ENCODE results near the gene SUPT7L.
"Not testable (repeated sequence)": the region's sequence is repeated elsewhere in the genome, so short reads cannot be mapped to it uniquely, and the experiment has no call there.

Gene SUPT7L

GRCh38 chr2:27638037-27638637 is 25.3 kb downstream of the SUPT7L start:
- DNase-seq (ENCODE audit: low read depth): no peak

- no peak for DNase-seq (ENCODE audit: low read depth)
These were observed 26.6 kb downstream of the SUPT7L start for GRCh38 chr2:27636766-27637165.

GRCh38 chr2:27634291-27634690 is 29.1 kb downstream of the SUPT7L start:
- DNase-seq (ENCODE audit: low read depth): no peak

- DNase-seq (ENCODE audit: low read depth): not testable (repeated sequence)
These were observed 33.2 kb downstream of the SUPT7L start for GRCh38 chr2:27630257-27630656.

- peak; percentile 90 for DNase-seq (ENCODE audit: low read depth)
These were observed 34.4 kb downstream of the SUPT7L start, which contains the start of the genes CCDC121 and GPN1 for GRCh38 chr2:27628767-27629709. TSS of gene CCDC121 (minus strand) at chr2:27629012. CDS start at chr2:27627799, 1,213 bp downstream. TSS of gene GPN1 (plus strand) at chr2:27629050. CDS start at chr2:27629059, 9 bp downstream.

GRCh38 chr2:27627963-27628766 is 35.2 kb downstream of the SUPT7L start:
- no peak for DNase-seq (ENCODE audit: low read depth)

GRCh38 chr2:27626921-27627320 is 36.5 kb downstream of the SUPT7L start:
- DNase-seq (ENCODE audit: low read depth): not testable (repeated sequence)

- not testable (repeated sequence) for DNase-seq (ENCODE audit: low read depth)
These were observed 37.1 kb downstream of the SUPT7L start for GRCh38 chr2:27626323-27626722.

- no peak for DNase-seq (ENCODE audit: low read depth)
These were observed 38.5 kb downstream of the SUPT7L start for GRCh38 chr2:27624943-27625342.

- no peak for DNase-seq (ENCODE audit: low read depth)
These were observed 40.5 kb downstream of the SUPT7L start for GRCh38 chr2:27622921-27623384.

- no peak for DNase-seq (ENCODE audit: low read depth)
These were observed 41.9 kb downstream of the SUPT7L start for GRCh38 chr2:27621524-27621923.

- DNase-seq (ENCODE audit: low read depth): no peak
These were observed 48.1 kb downstream of the SUPT7L start for GRCh38 chr2:27615316-27615715.

GRCh38 chr2:27613985-27614384 is 49.4 kb downstream of the SUPT7L start:
- no peak for DNase-seq (ENCODE audit: low read depth)

GRCh38 chr2:27606611-27607010 is 56.8 kb downstream of the SUPT7L start:
- no peak for DNase-seq (ENCODE audit: low read depth)
